HG02798 (cell line): ENCODE results near the gene EPB41L4A.
A peak's percentile ranks its signal among the peaks of the same experiment; 100 is the strongest.

ENCODE experiments used
- ATAC-seq: cut with Tn5 transposase; IDR thresholded peaks from one replicate; pipeline ENCODE4 v1.9.1; 2021; ENCODE audit warnings: mild to moderate bottlenecking; ENCODE audit not compliant: unreplicated experiment, poor library complexity

EPB41L4A gene

DNA sequence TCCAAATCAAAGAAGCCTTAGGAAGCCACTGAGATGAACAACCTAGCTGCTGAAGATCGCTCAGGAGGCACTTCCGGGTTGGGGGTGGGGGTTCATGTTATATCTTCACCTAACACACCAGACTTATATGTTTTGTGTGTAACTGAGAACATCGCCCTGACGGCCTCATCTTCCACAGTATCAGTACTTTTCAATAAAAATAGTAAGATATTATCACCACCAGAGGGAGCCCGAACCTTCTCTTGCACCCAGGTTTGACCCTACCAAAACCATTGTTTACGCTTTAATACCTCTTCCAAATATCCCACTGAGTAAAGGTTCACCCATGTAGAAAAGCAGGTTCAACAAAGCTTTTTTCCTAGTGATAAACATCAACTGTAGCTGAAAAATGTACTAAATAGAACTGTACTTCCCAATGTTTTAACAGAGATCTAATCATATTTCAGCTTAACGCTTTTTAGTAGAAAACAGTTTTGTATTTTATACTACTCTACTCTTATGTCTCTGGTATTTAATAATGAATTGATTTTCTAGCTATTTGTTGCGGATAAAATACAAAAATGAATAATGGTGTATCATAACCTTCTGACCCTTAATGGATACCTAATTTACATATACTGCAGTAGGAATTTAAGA, 244.0 kb downstream of the EPB41L4A start:
- peak; percentile 89 for ATAC-seq

DNA sequence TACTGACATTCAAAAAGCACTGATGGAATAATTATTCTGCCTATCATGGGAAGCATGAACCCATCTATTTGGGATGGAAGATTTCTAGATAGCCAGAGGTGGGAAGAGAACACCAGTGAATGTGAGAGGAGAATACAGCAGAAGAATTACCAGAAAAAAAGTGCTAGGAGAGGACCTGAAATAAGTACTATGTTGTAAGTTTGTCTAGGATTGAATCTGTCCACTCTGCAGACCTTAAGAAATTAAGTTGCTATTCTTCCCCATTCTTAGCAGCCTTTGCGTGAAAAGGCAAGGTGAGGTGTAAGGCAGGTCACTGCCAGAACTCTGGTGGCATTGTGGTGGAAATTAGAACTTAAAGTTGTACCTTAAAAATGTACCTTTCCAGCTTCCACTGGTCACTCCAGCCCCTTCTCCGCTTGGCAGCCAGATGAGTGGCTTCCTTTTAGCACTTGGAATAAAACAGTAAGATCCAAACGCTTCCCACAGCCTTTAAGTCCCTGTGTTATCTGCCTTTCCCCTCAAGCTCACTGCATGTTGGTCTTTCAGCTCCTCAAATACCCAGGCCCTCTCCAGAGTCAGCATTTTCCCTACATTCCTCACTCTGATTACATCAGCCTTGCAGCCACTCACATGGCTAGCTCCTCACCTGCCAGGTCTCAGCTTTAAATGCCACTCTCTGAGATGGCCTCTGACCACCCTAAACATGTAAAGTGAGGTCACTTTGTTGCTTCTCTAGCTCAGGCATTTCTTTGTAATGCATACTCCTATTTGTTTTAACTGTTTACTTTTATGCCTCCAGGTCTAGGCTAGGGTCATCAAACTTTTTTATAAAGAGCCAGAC, 253.0 kb downstream of the EPB41L4A start:
- no peak for ATAC-seq

GRCh38 chr5:112165399-112165798, 253.7 kb downstream of the EPB41L4A start:
- ATAC-seq: no peak

DNA sequence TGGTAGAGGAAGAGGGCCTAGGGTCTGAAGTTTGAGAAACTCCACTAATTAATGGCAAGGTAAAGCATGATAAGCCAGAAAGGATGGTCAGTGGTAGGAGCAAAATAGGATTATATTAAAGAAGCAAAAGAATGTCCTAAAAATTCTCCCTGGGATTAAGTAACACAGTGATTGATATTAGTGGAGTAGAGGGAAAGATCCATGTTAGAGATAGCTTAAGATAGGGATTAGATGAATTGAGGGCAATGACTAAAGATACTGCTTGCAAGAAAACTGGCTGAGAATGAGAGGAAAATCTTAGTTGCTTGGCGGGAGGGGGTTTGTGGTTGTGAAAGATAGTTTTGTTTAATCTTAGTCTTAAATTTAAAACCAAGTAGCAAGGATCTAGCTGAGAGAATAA, 255.6 kb downstream of the EPB41L4A start:
- ATAC-seq: no peak

GRCh38 chr5:112161392-112161748, 257.7 kb downstream of the EPB41L4A start:
- no peak for ATAC-seq

- peak; percentile 98 for ATAC-seq
Measured at GRCh38 chr5:112160652-112161391, 258.3 kb downstream of the EPB41L4A start.

DNA sequence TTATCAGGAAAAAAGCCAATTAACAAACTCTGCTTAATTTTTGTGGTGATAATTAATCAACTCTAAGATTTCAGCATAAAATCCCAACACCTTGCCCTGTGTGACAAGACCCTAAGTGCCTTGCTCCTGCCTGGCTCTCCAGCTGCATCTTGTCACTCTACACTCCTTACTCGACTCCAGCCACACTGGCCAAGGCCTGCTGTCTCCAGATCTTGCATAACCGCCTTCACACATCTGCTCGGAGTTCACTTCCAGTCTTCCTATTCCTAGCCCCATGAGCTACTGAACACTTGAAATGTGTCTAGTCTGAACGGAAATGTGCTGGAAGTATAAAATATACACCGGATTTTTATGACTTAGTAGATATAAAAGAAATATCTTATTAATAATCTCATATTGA, 259.6 kb downstream of the EPB41L4A start:
- ATAC-seq: no peak

GRCh38 chr5:112156211-112156610, 262.9 kb downstream of the EPB41L4A start:
- ATAC-seq: no peak

DNA sequence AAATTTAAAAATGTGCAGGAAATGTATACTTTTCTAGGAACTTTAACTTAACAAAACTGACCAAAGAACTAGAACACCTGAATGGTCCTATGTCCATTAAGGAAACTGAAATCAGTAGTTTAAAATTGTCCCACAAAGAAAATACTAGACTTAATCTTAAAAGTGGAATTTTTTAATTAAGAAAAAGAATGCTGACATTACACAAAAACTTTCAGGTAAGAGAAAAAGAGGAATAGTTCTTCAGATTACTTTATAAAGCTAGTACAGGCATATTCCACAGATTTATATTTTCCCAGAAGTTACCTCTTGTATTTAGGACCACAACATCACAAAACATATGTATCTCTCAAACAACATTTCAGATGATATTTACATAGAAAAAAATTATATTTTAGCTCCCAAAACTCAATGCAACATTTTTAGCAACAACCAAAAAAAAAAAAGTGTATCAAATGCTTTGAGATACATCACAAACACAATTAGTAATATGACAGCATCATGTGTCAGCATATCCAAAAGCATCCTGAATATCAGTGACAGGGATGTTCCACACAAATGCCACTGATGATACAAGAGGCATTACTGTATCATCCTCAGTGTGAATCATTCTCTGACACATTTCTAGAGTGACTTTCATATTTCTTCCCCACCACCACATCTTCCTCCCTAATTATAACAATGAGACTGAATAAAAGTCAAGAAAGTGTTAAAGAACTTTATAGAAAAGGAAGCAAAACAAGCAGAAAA, 264.0 kb downstream of the EPB41L4A start:
- no peak for ATAC-seq

DNA sequence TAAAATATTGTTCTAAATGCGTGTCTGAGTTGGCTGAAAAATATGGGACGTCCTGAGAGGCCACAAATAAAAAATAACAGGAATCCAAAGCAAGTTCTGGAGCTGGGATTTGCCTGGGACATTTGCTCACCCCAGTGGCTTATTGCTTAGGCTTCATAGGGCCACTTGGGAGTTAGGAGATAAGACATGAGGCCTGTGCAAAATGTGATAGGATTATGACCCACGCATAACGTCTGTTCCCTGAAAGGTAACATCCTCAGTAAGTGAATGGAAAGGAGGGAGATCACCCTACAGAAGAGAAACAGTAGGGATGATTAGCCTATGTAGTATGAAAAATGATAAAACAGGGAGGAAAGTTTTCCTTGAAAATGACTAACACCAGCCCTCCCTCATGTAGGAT, 269.4 kb downstream of the EPB41L4A start:
- no peak for ATAC-seq

GRCh38 chr5:112146323-112147226, 272.5 kb downstream of the EPB41L4A start:
- ATAC-seq: peak; percentile 74

DNA sequence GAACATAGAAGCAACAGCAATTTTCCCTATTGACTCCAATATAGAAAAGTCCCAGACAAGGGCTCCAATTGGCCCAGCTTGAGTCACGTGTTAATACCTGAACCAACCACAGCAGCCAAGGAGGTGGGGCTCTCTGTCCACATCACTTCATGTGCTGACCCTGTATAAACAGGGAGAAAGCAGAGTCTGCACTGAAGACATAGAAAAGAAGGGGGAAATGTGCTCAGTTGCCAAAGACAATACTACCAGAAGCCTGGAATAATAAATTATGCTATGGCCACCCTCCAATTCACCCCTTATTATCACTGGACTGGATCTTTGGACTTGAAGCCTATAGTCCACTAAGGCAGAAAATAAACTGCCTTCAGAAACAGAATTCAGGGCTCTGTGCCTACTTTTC, 275.4 kb downstream of the EPB41L4A start:
- ATAC-seq: no peak

- ATAC-seq: peak; percentile 40
Measured at GRCh38 chr5:112142769-112143270, 276.3 kb downstream of the EPB41L4A start.

GRCh38 chr5:112141582-112141981, 277.5 kb downstream of the EPB41L4A start:
- no peak for ATAC-seq

GRCh38 chr5:112138526-112138925, 280.6 kb downstream of the EPB41L4A start:
- no peak for ATAC-seq

DNA sequence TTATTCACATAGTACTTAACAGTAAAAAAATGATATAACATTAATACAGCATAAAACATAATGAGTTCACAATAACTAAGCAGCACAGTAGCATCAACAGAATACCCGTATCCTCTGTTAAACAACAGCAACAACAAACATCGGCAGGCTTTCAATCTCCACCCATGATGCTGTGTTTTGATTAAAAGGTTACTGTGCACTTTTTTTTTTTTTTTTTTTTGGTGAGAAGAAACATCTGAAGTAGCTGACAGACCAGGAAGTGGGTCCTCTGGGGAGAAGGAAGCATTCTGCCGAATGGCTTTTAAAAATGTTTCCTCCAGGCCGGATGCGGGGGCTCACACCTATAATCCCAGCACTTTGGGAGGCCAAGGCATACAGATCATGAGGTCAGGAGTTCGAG, 282.3 kb downstream of the EPB41L4A start:
- ATAC-seq: no peak

DNA sequence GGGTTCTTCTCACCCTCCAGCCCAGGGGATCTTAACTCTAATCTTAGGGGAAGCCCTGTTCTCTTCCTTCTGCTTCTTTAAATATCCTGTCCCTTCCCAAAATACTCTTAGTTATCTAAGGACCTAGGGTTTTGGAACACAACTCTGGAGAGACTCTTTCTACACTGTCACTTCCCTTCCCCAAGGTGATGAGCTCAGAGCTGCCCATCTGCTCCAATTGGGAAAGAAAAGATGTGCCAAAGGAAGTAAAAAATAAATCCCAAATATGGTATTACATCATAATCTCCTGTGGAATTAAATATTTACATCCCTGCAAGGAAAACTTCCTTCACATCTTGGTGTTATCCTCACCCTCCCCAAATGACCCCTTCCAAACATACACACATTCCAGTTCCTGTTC, 291.2 kb downstream of the EPB41L4A start:
- ATAC-seq: no peak

GRCh38 chr5:112126982-112127381, 292.1 kb downstream of the EPB41L4A start:
- no peak for ATAC-seq

DNA sequence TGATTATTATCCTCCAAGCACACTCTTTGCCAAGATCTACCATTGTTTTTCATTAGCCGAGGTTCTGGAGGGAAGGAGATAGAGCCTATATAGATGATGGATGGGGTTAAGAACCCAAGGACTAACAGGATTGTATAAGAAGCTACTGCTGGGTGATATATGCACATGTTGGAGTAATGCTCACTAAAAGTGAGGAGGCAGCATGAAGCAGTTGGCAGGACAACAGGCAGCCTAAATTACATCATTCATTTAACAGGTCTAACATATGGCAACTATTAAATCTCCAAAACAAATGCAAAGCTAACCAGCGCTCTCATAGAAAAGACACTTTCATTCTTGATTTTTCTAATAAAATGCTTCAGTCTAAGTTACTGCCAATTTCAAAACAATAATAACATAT, 293.2 kb downstream of the EPB41L4A start:
- no peak for ATAC-seq
